HL-60 (cell line): ENCODE measurements around the gene HNRNPL.

Experiments
- CTCF ChIP-seq: IDR thresholded peaks from one replicate; pipeline ENCODE4 v1.5.1; 2011; ENCODE audit warnings: low read length, control low read depth, inconsistent platforms; ENCODE audit not compliant: insufficient read depth
- GABPA ChIP-seq: IDR thresholded peaks from 2 replicates; pipeline ENCODE4 v1.6.1; 2012; ENCODE audit warnings: low read depth
- POLR2AphosphoS5 ChIP-seq: IDR thresholded peaks from 2 replicates; pipeline ENCODE4 v1.6.1; 2012; ENCODE audit warnings: low read depth

- TF ChIP-seq CTCF (peak; percentile 67), POLR2AphosphoS5 (no peak), GABPA (no peak)
Observed at GRCh38 chr19:38869836-38870607, 20.2 kb upstream of the HNRNPL start.
